HL-60/S4 treated with phorbol 12-myristate 13-acetate at 8.2 ng/mL for 4 days and 3 days (cell line): ENCODE measurements around the gene LDAH.

Experiments
- in situ Hi-C: fragments of 300-500 bp; cut with MboI; formaldehyde crosslinking; loops from 2 replicates; pipeline ENCODE4 v1.15.0; 2022; ENCODE audit warnings: low sequenced_read_pairs

Gene LDAH

DNA sequence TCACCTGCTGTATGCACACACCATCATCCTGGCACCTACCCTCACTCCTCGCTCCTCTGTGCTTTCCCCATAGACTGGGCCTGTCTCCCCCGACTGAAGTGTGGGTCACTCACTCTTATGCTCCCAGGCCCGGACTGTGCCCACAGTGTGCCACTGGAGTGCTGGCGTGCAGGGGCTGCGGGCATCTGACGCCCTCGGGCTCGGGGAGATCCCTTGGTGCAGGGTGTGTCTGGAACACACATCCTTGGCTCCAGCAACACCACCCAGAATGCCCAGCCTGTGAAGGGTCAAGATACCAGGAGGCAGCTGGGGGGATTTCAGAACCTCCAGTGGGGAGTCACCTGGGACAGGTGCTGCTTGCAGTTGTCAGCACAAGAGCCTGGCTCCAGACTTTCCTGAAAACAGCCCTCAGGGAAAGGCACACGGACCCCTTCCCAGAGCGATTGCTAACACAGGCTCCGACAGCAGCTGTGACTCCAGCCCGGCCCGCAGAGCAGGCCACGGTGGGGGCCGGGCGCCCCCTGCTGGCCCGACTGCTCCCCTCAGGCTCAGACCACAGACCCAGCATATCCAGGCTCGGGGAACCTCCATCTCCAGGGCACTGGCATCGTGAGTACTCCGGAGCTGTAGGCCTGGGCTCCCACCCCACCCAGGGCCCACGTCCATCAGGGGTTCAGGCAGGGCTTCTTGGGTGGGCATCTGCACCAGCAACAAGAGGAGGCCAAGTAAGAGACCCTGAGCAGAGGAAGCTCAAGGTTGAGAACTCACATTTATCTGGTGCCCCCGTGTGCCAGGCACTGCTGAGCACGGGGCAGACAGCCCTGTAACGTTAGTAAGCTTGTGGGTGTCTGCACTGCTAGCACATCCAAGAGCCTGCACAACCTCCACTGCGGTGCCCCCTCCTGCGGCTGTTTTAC lies 180.6 kb downstream of the LDAH start:
- in situ Hi-C loops: loop anchor here (5.0 kb wide), 1 partner anchor 235 kb away; no protein-coding TSS in a partner anchor

DNA sequence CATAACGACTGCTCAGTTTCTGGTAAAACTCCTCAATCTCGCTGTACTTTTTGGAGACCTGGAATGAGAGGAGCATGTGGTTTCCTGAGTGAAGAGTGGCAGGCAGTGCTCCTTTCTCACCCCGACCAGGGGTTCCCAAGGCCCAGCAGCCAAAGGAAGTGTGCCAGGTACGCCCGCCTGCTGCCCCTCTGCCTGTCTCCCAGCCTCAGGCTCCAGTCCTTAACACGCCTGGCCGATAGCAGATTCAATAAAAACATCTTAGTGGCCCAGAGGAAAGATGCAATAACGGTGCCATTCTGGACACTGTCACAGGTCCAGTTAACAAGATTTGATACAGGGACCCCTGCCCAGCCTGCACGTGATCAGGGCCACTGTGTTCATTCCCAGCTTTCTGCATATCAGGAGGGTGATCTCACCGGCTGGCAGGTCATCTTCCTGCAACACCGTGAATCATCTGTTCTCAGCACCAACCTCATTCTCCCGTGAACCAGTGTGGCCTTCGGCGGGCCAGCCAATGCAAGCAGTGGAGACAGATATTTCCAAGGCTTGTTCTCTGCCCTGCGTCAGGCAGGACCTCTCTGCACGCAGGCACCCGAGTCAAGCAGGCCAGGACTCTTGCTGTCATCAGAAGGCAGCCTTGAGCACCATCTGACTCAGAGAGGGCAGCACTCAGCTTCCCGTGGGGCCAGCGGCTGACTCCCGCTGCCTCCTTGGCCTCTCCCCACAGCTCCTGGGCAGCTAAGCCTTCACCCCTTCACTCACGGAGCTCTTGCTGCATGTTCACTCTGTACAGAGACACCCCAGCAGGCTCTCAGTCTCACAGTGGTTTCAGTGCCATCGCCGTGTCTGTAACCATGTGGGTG lies 181.5 kb downstream of the LDAH start:
- in situ Hi-C loops: loop anchor here (5.0 kb wide), 1 partner anchor 234 kb away; no protein-coding TSS in a partner anchor

DNA sequence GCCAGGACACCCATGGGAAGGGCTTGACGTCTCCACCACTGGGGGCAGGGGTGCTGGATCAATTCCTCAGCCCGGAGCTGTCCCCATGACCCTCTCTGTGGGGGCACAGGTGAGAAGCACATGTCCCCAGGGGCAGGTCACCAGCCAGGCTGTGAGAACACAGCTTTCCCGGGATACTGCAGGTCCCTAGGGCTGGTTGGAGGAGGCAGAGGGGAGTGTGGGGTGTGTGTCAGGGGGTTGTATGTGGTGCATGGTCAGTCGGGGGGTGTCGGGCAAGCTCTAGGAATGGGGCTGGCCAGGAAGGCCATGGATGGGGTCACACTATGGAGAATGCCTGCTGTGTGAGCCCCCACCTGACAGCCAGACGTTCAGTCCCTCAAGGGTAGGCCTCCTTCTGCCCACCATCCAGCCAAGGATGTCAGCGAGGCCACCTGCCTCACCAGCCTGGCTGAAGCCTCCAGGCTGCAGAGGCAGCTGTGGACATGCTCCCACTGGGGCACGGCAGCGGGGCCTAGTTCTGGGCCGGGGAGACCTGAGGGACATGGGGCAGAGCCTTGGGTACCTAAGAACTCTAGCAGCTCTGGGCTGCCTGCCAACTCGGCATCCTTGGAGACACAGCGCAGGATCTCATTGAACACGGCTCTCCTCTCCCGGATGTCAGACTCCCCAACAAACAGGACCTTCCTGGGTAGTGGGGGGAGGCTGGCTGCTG lies 182.3 kb downstream of the LDAH start:
- in situ Hi-C loops: loop anchor here (5.0 kb wide), 1 partner anchor 233 kb away; no protein-coding TSS in a partner anchor

DNA sequence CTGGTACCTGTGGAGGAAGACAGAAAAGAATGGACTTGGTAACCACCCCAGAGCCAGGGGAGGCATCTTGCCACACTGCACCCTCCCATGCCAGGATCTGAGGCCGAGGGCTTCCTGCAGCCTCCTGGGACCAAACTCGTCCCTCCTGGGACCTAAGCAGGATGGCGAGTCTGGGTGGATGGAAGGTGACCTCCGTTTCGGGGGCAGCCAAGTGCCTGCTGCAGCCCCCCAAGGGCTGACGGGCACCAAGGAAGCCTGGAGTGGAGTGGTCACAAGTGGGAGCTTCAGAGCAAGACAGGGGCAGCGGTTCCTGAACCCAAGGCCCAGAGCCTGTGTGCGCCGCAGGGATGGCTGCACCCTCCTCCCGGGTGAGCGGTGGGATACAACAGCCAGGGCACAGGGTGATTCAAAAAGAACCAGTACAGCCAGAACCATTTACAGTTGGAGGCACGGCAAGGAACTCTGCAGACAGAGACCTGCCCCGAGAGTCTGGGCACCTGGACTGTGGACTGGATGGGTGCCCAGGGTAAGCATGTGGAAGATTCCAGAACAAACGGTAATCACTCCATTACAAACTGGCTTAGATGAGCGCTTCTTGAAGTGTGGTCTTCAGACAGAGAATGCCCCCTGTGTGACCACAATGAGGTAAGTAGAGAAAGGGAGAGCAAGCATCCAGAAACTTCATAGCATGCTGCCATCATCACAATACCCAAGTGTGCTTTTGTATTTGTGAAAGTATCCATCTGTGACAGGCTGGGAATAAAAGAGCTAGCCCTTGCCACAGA lies 184.1 kb downstream of the LDAH start:
- in situ Hi-C loops: no loop called here

DNA sequence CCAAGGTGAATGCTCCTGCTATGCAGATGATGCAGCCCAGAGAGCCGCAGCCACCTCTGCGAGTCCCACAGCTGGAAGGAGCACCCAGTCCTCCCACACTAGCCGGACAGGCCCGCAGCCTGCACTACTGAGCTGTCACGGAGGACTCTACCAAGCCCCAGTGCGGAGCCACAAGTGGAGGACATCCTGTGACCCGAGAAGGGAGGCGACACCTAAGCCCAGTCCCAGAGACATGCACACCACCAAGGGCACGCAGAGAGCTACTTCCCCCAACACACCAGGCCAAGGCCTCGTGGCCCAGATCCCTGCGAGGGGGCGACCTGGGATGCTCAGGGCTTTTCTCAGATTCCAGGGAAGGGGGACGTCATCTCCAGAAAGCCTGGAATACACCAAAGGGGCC lies 184.9 kb downstream of the LDAH start:
- in situ Hi-C loops: no loop called here

DNA sequence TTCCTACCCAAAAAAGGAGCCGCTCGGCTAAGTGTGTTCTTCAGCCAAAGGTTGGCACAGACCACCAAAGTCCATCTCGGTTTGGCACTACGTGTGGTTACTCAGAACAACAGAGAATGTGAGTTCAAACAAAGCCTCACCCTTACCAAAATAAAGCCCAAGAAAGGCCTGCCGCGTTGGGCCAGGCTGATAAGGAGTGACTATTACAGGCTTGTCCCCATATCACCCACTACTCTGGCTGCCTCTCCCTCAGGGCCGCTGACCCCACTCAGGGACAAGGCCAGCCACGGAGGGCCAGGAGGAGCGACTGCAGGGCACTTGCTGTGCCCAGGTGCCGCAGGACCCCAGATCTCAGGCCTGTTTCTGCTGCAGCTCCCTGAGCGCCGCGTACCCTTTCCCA lies 185.8 kb downstream of the LDAH start:
- in situ Hi-C loops: no loop called here

DNA sequence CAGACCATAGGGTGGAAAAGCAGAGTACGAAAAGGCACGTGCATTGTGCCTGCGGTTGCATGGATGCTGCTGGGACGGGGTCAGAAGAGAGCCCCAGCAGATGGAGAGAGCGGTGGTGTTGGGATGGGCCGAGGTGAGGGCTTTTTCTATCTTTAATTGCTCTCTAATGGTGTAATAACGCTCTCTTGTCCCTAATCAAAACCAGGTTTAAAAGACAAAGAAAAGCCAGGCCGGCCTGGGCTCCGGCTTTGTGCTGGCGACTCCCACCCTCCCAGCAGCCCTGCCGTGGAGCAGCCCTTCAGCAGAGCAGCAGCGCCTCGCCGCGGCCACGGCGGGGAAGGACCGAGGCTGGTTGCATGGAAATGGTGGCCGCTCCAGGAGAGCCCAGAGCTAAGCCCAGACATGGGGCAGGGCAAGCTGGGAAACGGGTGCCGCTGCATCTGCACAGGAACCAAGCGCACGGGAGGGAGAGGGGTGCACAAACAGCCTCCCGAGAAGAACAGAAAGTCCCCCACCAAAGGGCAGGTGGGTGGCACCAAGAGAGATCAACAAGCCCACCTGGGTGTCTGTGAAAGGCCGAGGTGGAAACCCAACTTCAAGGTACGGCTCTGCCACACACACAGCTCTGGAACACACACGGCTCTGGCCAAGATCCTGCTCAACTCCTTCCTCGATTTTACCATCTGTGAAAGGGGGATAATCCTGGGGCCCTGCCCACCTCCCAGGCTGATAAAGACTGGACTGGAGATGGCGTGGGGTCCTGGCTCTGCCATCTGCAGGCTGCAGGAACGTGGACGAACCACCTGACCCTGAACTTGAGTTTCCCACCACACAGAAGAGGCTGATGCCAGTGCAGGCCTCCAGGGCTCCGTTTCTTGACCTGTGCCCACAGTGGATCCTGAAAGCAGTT lies 187.0 kb downstream of the LDAH start:
- in situ Hi-C loops: no loop called here

DNA sequence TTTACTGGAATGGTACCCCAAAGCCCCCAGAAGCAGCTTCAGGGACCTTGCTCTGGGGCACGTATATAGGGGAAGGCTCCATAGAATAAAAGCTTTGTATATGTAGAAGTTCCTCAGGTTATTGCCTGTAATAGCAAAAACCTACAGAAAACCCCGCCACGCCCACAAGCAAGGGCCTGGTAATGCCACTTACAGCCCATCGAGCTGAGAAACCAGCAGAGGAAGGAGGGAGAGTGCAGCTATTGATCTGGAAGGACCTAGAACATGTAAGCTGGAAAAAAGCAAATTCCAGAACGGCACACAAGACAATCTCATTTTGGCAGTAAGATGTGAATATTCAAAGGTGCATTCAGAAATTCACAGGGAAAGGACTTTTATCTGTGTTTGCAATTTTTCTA lies 187.8 kb downstream of the LDAH start:
- in situ Hi-C loops: no loop called here

DNA sequence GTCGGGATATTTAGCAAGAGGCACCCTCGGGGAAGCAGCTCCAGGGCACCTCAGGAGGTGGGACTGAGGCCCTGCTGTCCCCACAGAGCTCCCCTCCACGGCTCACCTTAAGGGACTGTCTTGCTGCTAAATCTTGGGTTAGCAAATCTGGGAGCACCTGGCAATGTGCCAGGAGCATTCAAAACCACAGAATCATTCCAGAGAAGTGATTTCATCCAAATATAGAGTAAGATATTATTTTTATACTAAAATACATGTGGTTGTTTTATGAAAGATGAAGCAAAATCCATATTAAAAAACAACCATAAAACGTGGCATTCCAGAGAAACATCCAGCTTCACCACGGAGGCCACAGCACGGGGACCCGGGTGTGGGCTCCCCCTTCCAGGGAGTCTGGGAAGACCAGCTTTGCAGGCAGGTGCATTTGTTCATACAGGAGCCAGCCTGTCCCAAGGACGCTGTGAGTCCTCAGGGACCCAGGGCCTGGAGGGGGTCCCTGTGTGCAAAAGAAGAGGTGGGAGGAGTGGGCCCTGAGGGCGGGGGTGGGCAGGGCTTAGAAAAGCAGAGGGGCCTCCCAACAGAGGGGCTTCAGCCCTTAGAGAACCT lies 188.3 kb downstream of the LDAH start:
- in situ Hi-C loops: no loop called here
